NCI-H1092 treated with DMSO at 0.1 percent for 48 hours (cell line): ENCODE data around the gene ASB9.
"Not testable (repeated sequence)": the region's sequence is repeated elsewhere in the genome, so short reads cannot be mapped to it uniquely, and the experiment has no call there.

Experiments
- DNase-seq: peaks from one replicate; lab custom pipeline; 2025; lab: John Stamatoyannopoulos, UW

Gene ASB9

GRCh38 chrX:15269618-15270521 lies at the start of gene ASB9:
TSS of gene ASB9 (minus strand) at chrX:15270083. CDS start at chrX:15269874, 209 bp downstream.
- no peak for DNase-seq

- no peak for DNase-seq
Observed at GRCh38 chrX:15319075-15319474, 49.2 kb upstream of the ASB9 start.

- no peak for DNase-seq
Observed at GRCh38 chrX:15315509-15315908, 45.6 kb upstream of the ASB9 start, which contains the start of gene ASB11. TSS of gene ASB11 (minus strand) at chrX:15315640. CDS start at chrX:15315605, 35 bp downstream.

GRCh38 chrX:15314472-15314871 lies 44.6 kb upstream of the ASB9 start:
- DNase-seq, result no peak

GRCh38 chrX:15311119-15311518 lies 41.2 kb upstream of the ASB9 start:
- DNase-seq, result no peak

GRCh38 chrX:15310117-15310516 lies 40.2 kb upstream of the ASB9 start:
- peak; percentile 74 for DNase-seq

- not testable (repeated sequence) for DNase-seq
Observed at GRCh38 chrX:15305899-15306298, 36.0 kb upstream of the ASB9 start.

GRCh38 chrX:15301924-15302323 lies 32.0 kb upstream of the ASB9 start:
- no peak for DNase-seq

- DNase-seq, result no peak
Observed at GRCh38 chrX:15299941-15300851, 30.3 kb upstream of the ASB9 start.

GRCh38 chrX:15298780-15299179 lies 28.9 kb upstream of the ASB9 start:
- no peak for DNase-seq

GRCh38 chrX:15298201-15298600 lies 28.3 kb upstream of the ASB9 start:
- no peak for DNase-seq

- no peak for DNase-seq
Observed at GRCh38 chrX:15293451-15293850, 23.6 kb upstream of the ASB9 start.

GRCh38 chrX:15292861-15293260 lies 23.0 kb upstream of the ASB9 start:
- no peak for DNase-seq

GRCh38 chrX:15277604-15278003 lies 7.7 kb upstream of the ASB9 start:
- no peak for DNase-seq

GRCh38 chrX:15274946-15275345 lies 5.1 kb upstream of the ASB9 start:
- no peak for DNase-seq

- DNase-seq, result not testable (repeated sequence)
Observed at GRCh38 chrX:15273275-15273674, 3.4 kb upstream of the ASB9 start.

GRCh38 chrX:15271757-15272156 lies 1.9 kb upstream of the ASB9 start:
- no peak for DNase-seq

- no peak for DNase-seq
Observed at GRCh38 chrX:15269120-15269519, 763 bp downstream of the ASB9 start.

GRCh38 chrX:15254852-15255251 lies 15.0 kb downstream of the ASB9 start:
- no peak for DNase-seq

- DNase-seq, result no peak
Observed at GRCh38 chrX:15245896-15246295, 24.0 kb downstream of the ASB9 start.

- no peak for DNase-seq
Observed at GRCh38 chrX:15244421-15244820, 25.5 kb downstream of the ASB9 start.

- DNase-seq, result peak; percentile 76
Observed at GRCh38 chrX:15242899-15243555, 26.9 kb downstream of the ASB9 start.
